Panc1 (cell line): ENCODE measurements around the gene GJB4. TPM values are rescaled to one million over a fixed set of nuclear protein-coding genes. Genes with fewer than 3 reads are reported as not detected.

Experiments used
- ATAC-seq: fragments of 200-7000 bp; cut with Tn5 transposase; 2 replicates; pipeline ENCODE4 v1.9.1; 2020; ENCODE audit warnings: mild to moderate bottlenecking, moderate library complexity
- BruUV-seq: library from RNA; stranded (reverse); fragments of 400-500 nt; replicated peaks from 2 replicates; lab custom pipeline; 2021; lab: Mats Ljungman, UMichigan
- CTCF ChIA-PET: fragments of 300-600 bp; sonication (Branson Sonifier 250); formaldehyde crosslinking; loops from one replicate; lab custom pipeline; 2022; ENCODE audit warnings: antibody characterized with exemption; lab: Charles Lee
- POLR2A ChIA-PET: fragments of 300-600 bp; sonication (Branson Sonifier 250); formaldehyde crosslinking; loops from one replicate; lab custom pipeline; 2022; ENCODE audit warnings: antibody characterized with exemption; lab: Charles Lee
- DNase-seq: peaks from one replicate; pipeline ENCODE4 v3.0.0-alpha.2; 2010; ENCODE audit warnings: low read depth, low spot score
- H3K27ac ChIP-seq: 2 replicates; pipeline ENCODE4 v1.5.1; 2011; ENCODE audit warnings: mild to moderate bottlenecking, low read length, inconsistent platforms
- H3K27me3 ChIP-seq: fragments of 200-500 bp; sonication (Bioruptor generic); 2 replicates; pipeline ENCODE4 v1.6.0; 2014; ENCODE audit warnings: low read length, inconsistent platforms; ENCODE audit not compliant: control insufficient read depth, insufficient read depth
- H3K36me3 ChIP-seq: fragments of 200-500 bp; sonication (Bioruptor generic); 2 replicates; pipeline ENCODE4 v1.5.1; 2014; ENCODE audit warnings: inconsistent platforms, mild to moderate bottlenecking, low read length, moderate library complexity; ENCODE audit not compliant: control insufficient read depth, insufficient read depth
- H3K4me1 ChIP-seq: 2 replicates; pipeline ENCODE4 v1.5.1; 2011; ENCODE audit warnings: inconsistent platforms, mild to moderate bottlenecking, low read length, moderate library complexity; ENCODE audit not compliant: control insufficient read depth, insufficient read depth
- H3K4me3 ChIP-seq, 2 experiments: 2 replicates each; pipeline ENCODE4 v1.5.1; 2011 to 2012; ENCODE audit warnings: low read depth in 2 of 2, low read length in 2 of 2, mild to moderate bottlenecking in 2 of 2, inconsistent platforms in 1 of 2, moderate library complexity in 1 of 2
- H3K9me3 ChIP-seq: fragments of 200-500 bp; sonication (Bioruptor generic); 2 replicates; pipeline ENCODE4 v1.5.1; 2014; ENCODE audit warnings: low read depth, mild to moderate bottlenecking, inconsistent platforms, low read length, moderate library complexity; ENCODE audit not compliant: control insufficient read depth, insufficient read depth
- CTCF ChIP-seq: fragments of 450-650 bp; IDR thresholded peaks from 2 replicates; pipeline ENCODE4 v1.5.1; 2017; ENCODE audit warnings: mild to moderate bottlenecking
- POLR2AphosphoS5 ChIP-seq: IDR thresholded peaks from 2 replicates; pipeline ENCODE4 v1.6.1; 2012; ENCODE audit warnings: mild to moderate bottlenecking, low read depth, low read length, moderate library complexity
- REST ChIP-seq, 2 experiments: IDR thresholded peaks; 2 replicates each; pipeline ENCODE4 v1.6.1; 2011 to 2012; ENCODE audit warnings: low read depth in 2 of 2, control low read depth in 1 of 2, low read length in 1 of 2, mild to moderate bottlenecking in 1 of 2, moderate library complexity in 1 of 2; ENCODE audit not compliant: insufficient read depth in 1 of 2
- SIN3A ChIP-seq: IDR thresholded peaks from 2 replicates; pipeline ENCODE4 v1.6.1; 2012; ENCODE audit warnings: low read depth, mild to moderate bottlenecking, low read length, moderate library complexity, borderline replicate concordance; ENCODE audit not compliant: insufficient read depth
- TCF7L2 ChIP-seq: IDR thresholded peaks from 2 replicates; pipeline ENCODE4 v1.6.1; 2011; ENCODE audit warnings: mild to moderate bottlenecking, low read depth, low read length, inconsistent platforms
- in situ Hi-C: cut with HindIII; loops from 2 replicates; pipeline ENCODE4 v1.10.0; 2016; ENCODE audit warnings: low sequenced_read_pairs, low pct_unique_long_range_greater_than_20kb
- intact Hi-C: fragments of 100-400 bp; cut with micrococcal nuclease; formaldehyde crosslinking; loops from one replicate; pipeline ENCODE4 v1.10.0; 2022; ENCODE audit not compliant: unreplicated experiment
- total RNA-seq: library from RNA; stranded (reverse); gene quantifications from one replicate; pipeline ENCODE4 v1.2.1, GENCODE V29; 2021; ENCODE audit not compliant: unreplicated experiment

Gene GJB4
- total RNA-seq, 1 experiment from 2014 or later, result not detected

GRCh38 chr1:34755961-34756360 is 3.6 kb upstream of the GJB4 start:
- H3K27ac ChIP-seq, result no peak overlapping the region

GRCh38 chr1:34757386-34757785 is 2.2 kb upstream of the GJB4 start:
- Histone ChIP-seq H3K4me1 (no peaks in the 10 kb centered on the region), H3K9me3 (no peaks in the 10 kb centered on the region), H3K4me3 (no peak overlapping the region), H3K27ac (no peak overlapping the region), H3K36me3 (no peaks in the 10 kb centered on the region), H3K27me3 (no peaks in the 10 kb centered on the region)
- no peak for ATAC-seq
- POLR2A ChIA-PET, result no interaction called here
- TF ChIP-seq CTCF (no peak), REST (IDR thresholded peaks at IDR 0.05; ENCODE audit: insufficient read depth in 1 of 2, low read depth in 2 of 2, low read length in 1 of 2) (no peak), TCF7L2 (no peak), POLR2AphosphoS5 (no peak), SIN3A (no peak)
- no peak for DNase-seq
- BruUV-seq, result no TSS peak
- in situ Hi-C loops, result no loop called here
- intact Hi-C loops, result no loop called here
- CTCF ChIA-PET, result no interaction called here

More at GRCh38 chr1:34755961-34756360, 3.6 kb upstream of the GJB4 start:
- H3K36me3 ChIP-seq, result no peaks in the 10 kb centered on the region
- BruUV-seq, result no TSS peak
- no peak for TF ChIP-seq REST (IDR thresholded peaks at IDR 0.05; ENCODE audit: insufficient read depth in 1 of 2, low read depth in 2 of 2, low read length in 1 of 2)
- no peak for TF ChIP-seq TCF7L2
- TF ChIP-seq SIN3A, result no peak
- no peak for TF ChIP-seq POLR2AphosphoS5
- TF ChIP-seq CTCF, result no peak
- ChIA-PET CTCF (no interaction called here), POLR2A (no interaction called here)
- H3K4me1 ChIP-seq, result no peaks in the 10 kb centered on the region
- no peak for ATAC-seq
- no peak overlapping the region for H3K4me3 ChIP-seq
- H3K9me3 ChIP-seq, result no peaks in the 10 kb centered on the region
- intact Hi-C loops, result no loop called here
- in situ Hi-C loops, result no loop called here
- DNase-seq, result no peak
- no peaks in the 10 kb centered on the region for H3K27me3 ChIP-seq
